Measurements from ENCODE around the gene ATP8B3.
A peak's percentile ranks its signal among the peaks of the same experiment; 100 is the strongest.

The ATP8B3 gene

GRCh38 chr19:1833540-1833939 lies 21.5 kb upstream of the ATP8B3 start:
- DNase-seq (ENCODE audit: low read depth in 2 of 2): no peak

GRCh38 chr19:1832046-1832663 lies 20.1 kb upstream of the ATP8B3 start:
- DNase-seq (ENCODE audit: low read depth in 2 of 2): no peak

DNA sequence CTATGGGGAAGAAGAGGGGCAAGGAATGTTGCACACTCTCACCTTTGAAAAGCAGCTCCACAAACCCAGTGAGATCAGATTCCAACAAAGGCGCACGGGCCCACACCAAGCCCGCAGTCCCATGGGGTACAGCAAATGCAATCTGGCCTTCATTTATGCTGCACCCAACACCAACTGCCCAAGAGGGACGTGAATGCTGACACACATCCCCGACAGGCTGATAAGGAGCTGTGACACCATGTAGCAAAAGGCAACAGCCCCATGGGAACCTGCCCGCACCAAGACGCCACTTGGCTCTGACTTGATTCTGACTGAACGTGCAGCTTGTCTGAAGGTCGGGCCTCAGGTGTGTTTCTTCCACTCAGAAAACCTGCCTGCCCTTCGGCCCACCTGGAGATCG lies 18.9 kb upstream of the ATP8B3 start:
- no peak for DNase-seq (ENCODE audit: low read depth in 2 of 2)

DNA sequence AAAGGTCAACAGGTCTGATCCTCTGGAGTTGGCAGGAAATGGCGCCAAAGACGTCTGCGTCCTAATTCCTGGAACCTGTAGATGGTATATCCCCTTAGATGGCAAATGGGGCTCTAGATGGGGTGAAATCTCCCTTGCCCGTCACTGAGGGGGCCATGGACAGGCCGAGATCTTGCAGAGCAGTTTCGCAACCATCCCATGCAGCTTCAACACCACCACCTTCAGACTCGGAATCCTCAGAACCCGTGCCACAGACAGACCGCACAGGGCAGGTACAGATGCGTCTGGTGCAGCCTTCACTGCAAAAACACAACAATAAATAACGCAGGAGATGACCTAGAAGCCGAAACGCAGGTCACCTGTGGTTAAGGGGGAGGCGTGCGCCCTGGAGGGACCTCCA lies 18.5 kb upstream of the ATP8B3 start:
- no peak for DNase-seq (ENCODE audit: low read depth in 2 of 2)

- DNase-seq (ENCODE audit: low read depth in 2 of 2): no peak
Measured at GRCh38 chr19:1829958-1830357, 17.9 kb upstream of the ATP8B3 start.

GRCh38 chr19:1828279-1829238 lies 16.5 kb upstream of the ATP8B3 start:
- DNase-seq (ENCODE audit: low read depth in 2 of 2): no peak

DNA sequence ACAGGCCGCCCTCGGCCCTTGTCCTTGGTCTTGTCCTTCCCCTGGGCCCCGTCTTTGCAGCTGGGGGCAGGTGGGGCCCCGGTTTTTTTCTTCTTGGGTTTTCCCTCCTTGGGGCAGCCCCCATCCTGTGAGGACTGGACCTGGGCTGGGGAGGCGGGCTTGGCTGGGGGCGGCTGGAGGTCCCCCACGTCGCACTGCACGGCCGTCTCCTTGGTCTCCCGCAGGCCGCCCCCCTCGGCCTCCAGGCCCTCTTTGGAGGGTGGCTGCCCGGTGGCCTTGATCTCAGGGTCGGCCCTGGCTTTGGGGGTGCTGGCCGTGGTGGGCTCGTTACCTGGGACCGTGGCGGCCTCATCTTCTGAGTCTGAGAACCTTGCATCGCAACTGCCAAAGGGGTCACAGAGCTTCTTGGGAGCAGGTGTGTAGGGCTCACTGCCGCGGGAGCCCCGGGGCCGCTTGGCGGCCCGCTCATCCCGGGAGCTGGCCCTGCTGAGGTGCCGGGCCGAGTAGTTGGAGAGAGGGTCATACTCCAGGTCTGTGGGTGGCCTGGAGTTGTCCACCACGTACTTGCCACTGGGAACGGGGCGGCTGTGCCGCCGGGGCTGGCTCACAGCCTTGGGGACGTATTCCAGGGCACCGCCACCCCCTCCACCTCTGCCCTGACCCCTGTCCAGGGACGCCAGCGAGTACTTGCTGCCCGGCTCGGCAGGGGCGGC lies 15.6 kb upstream of the ATP8B3 start:
- DNase-seq (ENCODE audit: low read depth in 2 of 2): no peak

GRCh38 chr19:1826557-1827521 lies 14.8 kb upstream of the ATP8B3 start:
- DNase-seq (ENCODE audit: low read depth in 2 of 2): no peak

DNA sequence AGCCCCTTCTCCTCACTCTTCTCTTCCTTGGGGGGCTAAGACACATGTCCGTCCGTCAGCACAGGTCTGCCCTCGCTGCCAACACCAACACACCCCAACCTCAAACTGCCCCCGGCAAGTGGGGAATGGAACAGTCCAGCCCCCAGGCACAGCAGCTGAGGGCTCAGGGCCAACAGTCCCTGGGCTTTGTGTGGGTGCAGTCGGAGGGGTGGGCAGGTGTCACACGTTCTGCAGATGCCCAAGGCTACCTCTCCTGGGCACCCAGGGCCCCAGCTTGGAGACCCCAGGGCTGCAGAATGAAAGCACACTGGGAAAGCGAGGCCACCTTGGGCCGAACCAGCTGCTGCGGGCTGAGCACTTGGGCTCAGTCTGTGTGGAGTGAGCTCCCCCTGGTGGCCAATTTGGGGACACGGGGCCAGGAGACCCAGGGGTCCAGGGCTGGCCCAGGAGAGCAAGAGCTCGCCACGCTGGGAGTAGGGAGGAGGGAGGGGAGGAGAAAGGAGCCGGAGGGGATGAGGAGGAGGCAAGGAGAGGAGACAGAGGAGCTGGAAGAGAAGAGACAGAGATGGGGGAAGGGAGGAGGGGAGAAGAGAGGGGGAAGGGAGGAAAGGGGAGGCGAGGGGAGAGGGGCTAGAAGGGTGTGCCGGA lies 14.0 kb upstream of the ATP8B3 start:
- peak; percentile 46 to 70 for DNase-seq (ENCODE audit: low read depth in 2 of 2)

DNA sequence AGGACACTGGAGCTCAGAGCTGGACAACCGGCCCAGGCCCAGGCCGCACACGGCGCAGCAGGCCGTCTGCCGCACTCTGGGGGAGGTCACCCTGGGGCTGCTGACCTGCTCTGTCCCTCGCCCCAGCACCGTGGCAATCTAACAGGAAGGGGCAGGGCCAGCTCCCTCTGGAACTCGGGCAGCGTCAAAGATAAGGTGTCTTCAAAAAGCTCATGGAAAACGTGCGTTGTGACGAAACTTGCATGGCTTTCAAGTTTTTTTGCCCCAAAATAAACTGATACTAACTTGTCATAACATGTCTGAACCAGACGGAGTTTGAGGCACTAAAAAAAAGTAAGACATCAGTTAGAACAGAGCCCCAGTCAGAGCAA lies 12.2 kb upstream of the ATP8B3 start:
- DNase-seq (ENCODE audit: low read depth in 2 of 2): no peak

- no peak for DNase-seq (ENCODE audit: low read depth in 2 of 2)
Measured at GRCh38 chr19:1823539-1824251, 11.6 kb upstream of the ATP8B3 start.

- no peak for DNase-seq (ENCODE audit: low read depth in 2 of 2)
Measured at GRCh38 chr19:1823020-1823419, 10.9 kb upstream of the ATP8B3 start.

- DNase-seq (ENCODE audit: low read depth in 2 of 2): no peak
Measured at GRCh38 chr19:1822210-1822609, 10.1 kb upstream of the ATP8B3 start.

- no peak for DNase-seq (ENCODE audit: low read depth in 2 of 2)
Measured at GRCh38 chr19:1819341-1820255, 7.5 kb upstream of the ATP8B3 start.

GRCh38 chr19:1818549-1819195 lies 6.6 kb upstream of the ATP8B3 start:
- no peak for DNase-seq (ENCODE audit: low read depth in 2 of 2)

DNA sequence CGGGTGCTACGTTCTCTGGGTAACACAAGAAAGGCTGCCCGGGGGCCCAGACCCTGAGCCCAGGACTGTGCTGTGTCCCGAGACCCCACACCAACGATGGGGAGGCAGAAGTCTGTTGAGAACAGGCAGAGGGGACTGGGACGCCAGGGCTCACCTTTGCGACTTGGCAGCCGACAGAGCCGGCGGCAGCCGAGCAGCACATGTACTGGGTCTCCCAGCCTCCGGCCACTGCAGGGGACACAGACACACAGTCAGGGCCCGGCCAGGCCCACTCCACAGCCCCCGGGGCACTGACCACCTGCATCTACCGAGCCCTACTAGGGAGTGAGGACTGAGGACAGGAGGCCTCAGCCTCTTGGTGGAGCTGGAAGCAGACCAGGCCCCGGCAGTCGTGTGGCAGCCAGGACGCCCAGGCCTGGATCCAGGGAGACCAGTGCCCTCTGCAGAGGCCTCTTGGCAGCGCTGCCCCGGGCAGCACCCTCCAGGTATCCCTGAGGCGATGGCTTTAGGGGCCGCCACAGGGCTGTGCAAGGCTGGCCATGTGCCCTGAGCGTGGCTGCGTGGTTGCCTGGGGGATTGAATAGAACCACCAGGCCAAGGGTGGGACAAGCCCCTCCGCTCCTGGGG lies 5.6 kb upstream of the ATP8B3 start:
- no peak for DNase-seq (ENCODE audit: low read depth in 2 of 2)

DNA sequence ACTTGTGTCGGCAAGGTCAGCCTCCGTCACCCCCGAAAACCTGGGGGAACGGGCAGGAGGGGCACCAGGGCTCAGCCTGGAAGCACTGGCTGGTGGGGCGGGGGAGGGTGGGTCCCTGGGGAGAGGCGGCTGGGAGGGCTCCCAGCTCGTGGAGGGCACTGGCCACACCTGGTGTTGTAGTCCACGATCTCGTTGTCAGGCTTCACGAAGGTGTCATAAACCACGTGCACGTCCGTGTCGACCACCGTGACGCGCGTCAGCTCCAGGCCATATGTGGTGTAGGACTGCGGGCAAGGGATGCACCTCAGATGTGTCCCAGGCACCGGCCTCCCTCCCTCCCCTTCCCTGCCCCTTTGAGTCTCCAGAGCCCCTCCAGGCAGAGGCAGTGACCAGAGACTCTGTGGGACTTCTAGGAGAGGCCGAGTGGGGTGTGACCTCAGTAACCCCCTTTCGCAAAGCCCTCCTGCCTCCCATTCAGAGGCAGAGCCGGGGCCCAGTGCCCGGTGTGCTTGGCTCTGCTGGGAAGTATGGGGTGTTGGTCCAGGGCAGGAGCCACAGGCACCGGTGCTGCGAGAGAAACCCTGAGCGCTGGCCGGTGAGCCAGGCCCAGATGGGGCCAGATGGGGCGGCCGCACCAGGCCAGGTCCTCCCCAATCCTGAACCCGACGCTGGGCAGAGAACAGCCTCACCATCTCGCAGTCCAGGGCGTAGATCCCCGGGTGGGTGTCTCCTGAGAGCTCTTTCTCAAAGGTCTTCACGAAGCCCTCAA lies 4.6 kb upstream of the ATP8B3 start:
- DNase-seq (ENCODE audit: low read depth in 2 of 2): no peak

All from stimulated activated CD8-positive, alpha-beta memory T cell treated with anti-CD3 and anti-CD28 coated beads, Interleukin-7, amount 100 ng/mL, for 1 hour (primary cell).